Measurements from ENCODE around the gene TMEM245.

Gene TMEM245

GRCh38 chr9:109020581-109021511 lies 98.9 kb downstream of the TMEM245 start:
- no peak for DNase-seq

GRCh38 chr9:109020113-109020512 lies 99.6 kb downstream of the TMEM245 start:
- DNase-seq = no peak

DNA sequence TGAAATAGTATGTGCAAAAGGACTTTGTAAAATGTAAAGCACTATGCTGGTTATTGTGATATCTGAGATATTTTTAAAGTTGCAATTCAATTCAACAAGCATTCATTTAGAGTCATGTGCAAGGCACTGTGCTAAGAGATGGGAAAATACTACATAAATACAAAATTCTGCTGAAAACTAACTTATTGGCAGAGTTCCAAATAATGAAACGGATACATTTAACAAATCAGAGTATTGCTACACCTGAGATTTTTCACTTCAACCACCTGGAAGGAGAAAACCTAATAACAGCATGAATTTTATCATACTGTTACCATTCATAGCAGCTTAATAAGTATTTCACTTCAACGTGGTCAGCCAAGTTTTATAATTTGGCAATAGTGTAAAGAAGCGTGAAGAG lies 100.3 kb downstream of the TMEM245 start:
- no peak for DNase-seq

GRCh38 chr9:109017493-109017892 lies 102.3 kb downstream of the TMEM245 start:
- no peak for DNase-seq

GRCh38 chr9:109017061-109017460 lies 102.7 kb downstream of the TMEM245 start:
- DNase-seq = no peak

DNA sequence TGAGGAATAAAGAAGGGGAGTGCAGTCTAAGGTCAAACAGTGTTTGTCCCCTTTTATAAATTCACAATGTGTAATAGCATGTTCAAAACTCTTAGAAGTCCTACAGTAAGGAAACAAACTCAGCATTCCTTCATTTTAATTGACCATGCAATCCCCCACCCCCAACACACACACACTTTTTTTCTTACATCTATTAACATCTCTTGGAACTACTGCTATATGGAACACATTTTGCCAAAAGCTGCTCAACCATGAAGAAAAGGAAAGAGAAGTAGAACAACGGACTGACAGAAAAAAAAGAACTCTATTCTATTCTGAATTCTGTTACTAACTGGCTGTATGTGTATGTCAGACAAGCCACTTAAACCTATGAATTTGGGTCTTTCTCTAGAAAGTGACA lies 103.6 kb downstream of the TMEM245 start:
- DNase-seq = no peak

GRCh38 chr9:109014608-109015280 lies 105.0 kb downstream of the TMEM245 start:
- no peak for DNase-seq

- DNase-seq = peak; percentile 49
Measured at GRCh38 chr9:109013679-109014607, 105.8 kb downstream of the TMEM245 start.

- peak; percentile 95 for DNase-seq
Measured at GRCh38 chr9:109012876-109013678, 106.7 kb downstream of the TMEM245 start, which contains the start of gene CTNNAL1. CTNNAL1 (minus strand) TSS chr9:109013499; CDS start chr9:109013442, 57 bp downstream.

DNA sequence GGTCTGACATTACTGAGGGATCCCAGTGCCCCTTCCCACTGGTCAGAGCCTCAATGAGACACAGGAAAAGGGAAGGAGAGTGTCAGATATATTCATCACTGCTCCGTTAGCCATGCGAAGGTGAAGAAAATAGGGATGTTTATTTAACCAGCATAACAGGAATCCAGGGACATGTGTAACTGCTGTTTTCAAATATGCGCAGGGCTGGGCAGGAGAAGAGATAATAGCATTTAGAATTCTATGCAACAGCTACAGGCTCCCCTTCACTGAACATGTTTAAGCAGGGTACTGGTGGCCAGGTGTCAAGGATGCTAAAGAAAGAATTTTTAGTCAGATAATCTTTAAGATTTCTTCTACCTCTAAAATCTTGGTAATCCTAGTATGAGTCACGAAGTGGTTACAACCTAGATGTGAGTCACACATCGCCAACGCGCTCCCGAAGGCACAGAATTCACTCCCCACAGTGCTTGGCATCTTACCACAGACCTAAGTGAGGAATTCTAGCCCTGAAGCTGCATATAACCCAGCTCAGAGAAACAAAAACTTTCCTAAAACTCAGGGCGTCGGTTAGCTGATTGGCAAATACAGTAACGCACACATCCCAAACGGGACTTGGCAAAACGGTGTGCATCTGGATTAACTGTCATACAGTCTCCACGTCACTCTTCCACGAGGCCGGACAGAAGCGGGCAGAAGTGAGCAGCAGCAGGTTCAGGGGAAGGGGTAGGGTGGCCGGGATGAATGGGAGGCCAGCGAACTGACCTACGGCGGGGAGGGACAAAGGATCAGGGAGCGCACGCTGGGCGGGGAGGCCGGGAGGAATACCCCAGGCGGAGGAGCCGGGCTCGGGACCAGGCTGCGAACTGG lies 107.5 kb downstream of the TMEM245 start:
- peak; percentile 88 for DNase-seq

DNA sequence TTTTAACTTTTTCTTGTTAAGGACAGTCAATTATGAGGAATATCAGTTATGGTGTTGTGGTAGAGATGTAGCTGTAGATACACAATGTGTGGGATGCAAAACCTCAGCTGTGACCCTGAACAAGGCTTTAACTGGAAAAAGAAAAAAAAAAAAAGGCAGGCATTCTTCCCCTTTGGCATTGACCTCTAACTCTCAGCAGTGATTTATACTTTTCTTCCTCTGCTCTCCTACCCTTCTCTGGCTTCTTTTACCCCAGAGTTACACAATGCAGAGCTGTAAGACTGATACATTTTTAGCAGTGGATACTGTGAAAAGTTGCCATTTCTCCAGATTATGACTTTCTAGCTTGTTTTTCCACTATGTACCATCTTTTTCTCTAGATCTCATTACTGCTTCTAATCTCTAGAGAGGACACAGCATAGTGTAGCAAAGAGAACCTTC lies 108.5 kb downstream of the TMEM245 start:
- DNase-seq = no peak

DNA sequence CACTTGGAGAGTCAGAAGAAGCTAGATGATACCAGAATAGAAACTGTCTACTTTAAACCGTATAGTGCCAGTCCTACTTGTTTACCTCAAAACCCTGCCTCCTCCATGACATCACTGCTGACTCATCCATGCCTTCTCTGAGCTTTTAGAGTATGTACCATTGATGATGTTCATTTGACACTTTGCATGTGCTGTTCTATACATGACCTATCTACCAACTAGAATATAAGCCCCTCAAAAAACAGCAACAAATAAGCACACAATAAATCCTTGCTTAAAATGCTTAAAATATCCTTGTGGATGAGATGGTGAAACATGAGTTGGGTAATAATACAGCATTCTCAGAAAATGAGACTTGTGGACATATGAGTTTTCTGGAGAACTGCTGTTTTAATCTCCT lies 109.0 kb downstream of the TMEM245 start:
- DNase-seq = peak; percentile 28

DNA sequence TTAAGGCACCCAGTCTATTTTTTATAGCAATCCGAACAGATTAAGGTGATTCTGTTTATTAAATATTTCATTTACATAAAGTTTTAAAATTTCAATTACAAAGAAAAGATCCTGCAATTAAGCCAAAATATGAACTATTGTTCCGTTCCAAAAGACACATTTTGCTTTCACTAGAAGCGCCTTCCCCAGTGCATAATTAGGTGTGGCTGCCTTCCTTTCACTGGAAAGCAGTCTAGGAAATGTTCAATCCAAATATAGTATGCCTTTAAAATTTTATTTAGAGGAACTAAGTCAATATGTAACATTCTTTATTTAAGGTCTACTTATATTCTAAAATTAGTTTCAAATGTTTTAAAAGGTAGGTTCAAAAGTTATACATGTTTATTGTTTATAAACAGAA lies 114.1 kb downstream of the TMEM245 start:
- DNase-seq = no peak

DNA sequence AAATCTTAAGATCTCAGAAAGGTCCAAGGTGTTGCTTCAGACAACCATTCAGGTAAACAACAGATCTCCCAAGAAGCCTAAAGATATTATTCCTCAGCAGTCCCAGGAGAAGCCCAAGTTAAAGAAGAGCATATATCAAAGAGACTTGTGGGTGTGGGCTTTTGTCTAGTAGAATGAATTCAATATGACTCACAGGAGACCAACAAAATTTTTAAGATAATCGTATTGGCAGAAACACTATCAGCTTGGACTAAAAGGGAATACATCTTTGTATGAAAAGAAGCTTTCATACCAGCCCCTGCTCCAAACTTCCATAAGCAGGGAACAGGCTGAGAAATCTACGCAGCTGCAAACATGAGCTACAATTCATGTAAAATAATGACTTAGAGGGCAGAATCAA lies 116.6 kb downstream of the TMEM245 start:
- DNase-seq = no peak

DNA sequence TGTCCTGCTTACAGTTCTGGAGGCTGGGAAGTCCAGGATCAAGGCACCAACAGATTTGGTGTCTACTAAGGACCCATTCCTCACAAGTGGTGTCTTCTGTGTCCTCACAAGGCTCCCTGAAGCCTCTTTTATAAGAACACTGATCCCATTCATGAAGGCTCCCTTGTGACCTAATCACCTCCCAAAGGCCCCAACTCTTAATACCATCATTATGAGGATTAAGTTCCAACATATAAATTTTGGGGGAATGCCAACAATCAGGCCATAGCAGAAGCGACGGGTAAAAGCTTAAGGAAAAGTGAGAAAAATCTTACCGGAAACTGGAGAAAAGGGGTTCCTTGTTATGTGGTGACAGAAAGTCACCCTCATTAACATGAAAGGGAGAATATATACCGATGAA lies 117.6 kb downstream of the TMEM245 start:
- peak; percentile 23 for DNase-seq

DNA sequence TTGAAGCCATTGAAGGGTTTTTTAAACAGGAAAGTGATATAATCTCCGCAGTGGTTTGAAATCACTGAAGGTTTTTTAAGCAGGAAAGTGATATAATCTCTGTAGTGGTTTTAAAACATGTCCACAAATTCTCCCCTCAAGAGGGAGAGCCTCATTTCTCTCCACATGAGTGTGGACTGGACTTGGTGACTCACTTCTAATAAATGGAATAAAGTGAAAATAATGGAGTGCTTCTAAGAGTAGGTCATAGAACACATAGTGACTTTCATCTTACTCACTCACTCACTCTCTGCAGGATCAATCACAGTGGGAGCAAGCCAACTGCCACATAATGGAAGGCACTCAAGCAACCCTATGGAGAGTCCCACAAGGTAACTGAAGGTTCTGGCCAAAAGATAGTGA lies 118.5 kb downstream of the TMEM245 start:
- peak; percentile 15 for DNase-seq

GRCh38 chr9:108997112-108997511 lies 122.6 kb downstream of the TMEM245 start:
- DNase-seq = no peak

GRCh38 chr9:108996643-108997042 lies 123.1 kb downstream of the TMEM245 start:
- DNase-seq = no peak

DNA sequence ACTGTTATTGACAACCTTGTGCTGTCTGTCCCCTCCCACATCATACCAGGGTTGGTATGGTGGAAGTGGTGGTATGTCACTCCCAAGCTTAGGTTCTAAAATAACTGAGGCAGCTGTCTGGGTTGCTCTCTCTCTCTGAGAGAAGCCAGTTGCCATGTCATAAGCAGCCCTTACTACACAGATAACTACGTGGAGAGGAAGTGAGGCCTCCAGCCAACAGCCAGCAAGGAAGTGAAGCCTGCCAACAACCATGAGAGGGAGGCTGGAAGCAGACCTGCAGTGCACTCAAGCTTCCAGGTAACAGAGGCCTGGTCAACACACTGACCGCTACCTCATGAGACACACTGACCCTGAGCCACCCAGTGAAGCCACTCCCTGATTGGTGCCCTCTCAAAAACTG lies 125.1 kb downstream of the TMEM245 start:
- DNase-seq = no peak

GRCh38 chr9:108991479-108991878 lies 128.3 kb downstream of the TMEM245 start:
- DNase-seq = no peak

DNA sequence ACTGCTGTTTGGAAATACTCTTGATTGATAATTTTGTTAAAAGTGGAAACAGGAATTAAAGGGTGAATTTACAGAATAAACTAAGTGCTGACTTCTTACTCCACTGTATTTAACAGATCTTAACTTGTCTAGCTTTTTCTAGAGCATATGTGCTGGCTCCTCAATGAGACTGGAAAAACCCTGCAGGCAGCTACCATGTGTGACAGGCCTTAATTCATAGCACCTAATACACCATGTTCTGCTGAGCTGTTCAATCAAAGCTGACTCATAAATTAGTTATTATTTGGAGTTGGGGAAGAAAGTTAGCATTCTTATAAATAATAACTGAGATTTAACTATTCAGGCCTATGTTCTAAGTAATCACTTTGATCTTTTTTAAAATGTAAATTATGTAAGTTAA lies 135.9 kb downstream of the TMEM245 start:
- DNase-seq = no peak

All from eye (tissue), 1 donor.